ENCODE results near the gene COL15A1.

- TF ChIP-seq CTCF (IDR thresholded peaks at IDR 0.05; ENCODE audit: low read depth, low read length) (no peak), POLR2A (IDR thresholded peaks at IDR 0.05; ENCODE audit: extremely low read depth, insufficient read length) (no peak), MAX (IDR thresholded peaks at IDR 0.05; ENCODE audit: low read depth, low read length) (no peak)
Measured at GRCh38 chr9:98942906-98943681, 613 bp upstream of the COL15A1 start.
